CD8-positive, alpha-beta memory T cell (primary cell): ENCODE data around the gene TMEM192. TPM values are rescaled to one million over a fixed set of nuclear protein-coding genes. Genes with fewer than 3 reads are reported as not detected.

Source experiments
- CTCF ChIA-PET: fragments of 350-600 bp; sonication (Branson Sonifier 250); formaldehyde crosslinking; loops from one replicate; lab custom pipeline; 2021; ENCODE audit warnings: antibody characterized with exemption; lab: Charles Lee
- POLR2A ChIA-PET: fragments of 350-600 bp; sonication (Branson Sonifier 250); formaldehyde crosslinking; loops from one replicate; lab custom pipeline; 2021; ENCODE audit warnings: antibody characterized with exemption; lab: Charles Lee
- DNase-seq, 5 donors: peaks; one replicate each; pipeline versions ENCODE4 v3.0.0 to v3.0.0-alpha.2; 2020 to 2022; ENCODE audit warnings: mixed read lengths in 1 of 5
- H3K27ac ChIP-seq: one replicate; pipeline ENCODE4 v1.7.0; 2013; ENCODE audit warnings: low read depth, mild to moderate bottlenecking, low read length, moderate library complexity
- H3K27me3 ChIP-seq: 2 replicates; pipeline ENCODE4 v1.7.0; 2013; ENCODE audit warnings: low read length, mild to moderate bottlenecking; ENCODE audit not compliant: insufficient read depth, poor library complexity, severe bottlenecking
- H3K36me3 ChIP-seq: 2 replicates; pipeline ENCODE4 v1.7.0; 2013; ENCODE audit warnings: mild to moderate bottlenecking, low read length, moderate library complexity; ENCODE audit not compliant: insufficient read depth
- H3K4me1 ChIP-seq: 2 replicates; pipeline ENCODE4 v1.7.0; 2013; ENCODE audit warnings: mild to moderate bottlenecking, low read length, moderate library complexity; ENCODE audit not compliant: insufficient read depth
- H3K4me3 ChIP-seq: 2 replicates; pipeline ENCODE4 v1.7.0; 2013; ENCODE audit warnings: mild to moderate bottlenecking, low read length
- H3K9me3 ChIP-seq: 2 replicates; pipeline ENCODE4 v1.7.0; 2013; ENCODE audit warnings: mild to moderate bottlenecking, low read length
- H3K27ac Mint-ChIP-seq, 8 donors: one replicate each; pipeline ENCODE4 v1.8.0; 2020 to 2021; ENCODE audit warnings: mixed read lengths in 8 of 8, mild to moderate bottlenecking in 6 of 8, inconsistent platforms in 3 of 8, moderate library complexity in 3 of 8
- H3K27me3 Mint-ChIP-seq, 2 donors: one replicate each; pipeline ENCODE4 v1.8.0; 2020 to 2021; ENCODE audit warnings: mixed read lengths in 2 of 2, mild to moderate bottlenecking in 1 of 2, moderate library complexity in 1 of 2
- H3K36me3 Mint-ChIP-seq, 3 donors: one replicate each; pipeline ENCODE4 v1.8.0; 2020 to 2021; ENCODE audit warnings: mixed read lengths in 3 of 3, inconsistent platforms in 1 of 3, mild to moderate bottlenecking in 1 of 3
- H3K4me1 Mint-ChIP-seq, 3 donors: one replicate each; pipeline ENCODE4 v1.8.0; 2020 to 2021; ENCODE audit warnings: mixed read lengths in 3 of 3, inconsistent platforms in 1 of 3, mild to moderate bottlenecking in 1 of 3
- H3K4me3 Mint-ChIP-seq, 7 donors: one replicate each; pipeline ENCODE4 v1.8.0; 2020 to 2021; ENCODE audit warnings: mixed read lengths in 7 of 7, mild to moderate bottlenecking in 6 of 7, moderate library complexity in 4 of 7, inconsistent platforms in 2 of 7
- H3K9me3 Mint-ChIP-seq, 5 donors: one replicate each; pipeline ENCODE4 v1.8.0; 2020 to 2022; ENCODE audit warnings: mixed read lengths in 5 of 5, mild to moderate bottlenecking in 3 of 5, moderate library complexity in 2 of 5, inconsistent platforms in 1 of 5
- polyA plus RNA-seq: library from polyadenylated mRNA; unstranded; fragments of 300-500 nt; fragmentation: Illumina TruSeq; gene quantifications from one replicate; pipeline ENCODE4 v1.2.3, GENCODE V29; 2021
- total RNA-seq, 2 experiments: library from RNA; stranded (reverse); gene quantifications; one replicate each; pipeline ENCODE4 v1.2.3, GENCODE V29; 2021

Gene TMEM192
- total and polyA plus RNA-seq, 3 experiments from 2014 or later, result 18.1 to 23.9 (median 20.8) TPM

DNA sequence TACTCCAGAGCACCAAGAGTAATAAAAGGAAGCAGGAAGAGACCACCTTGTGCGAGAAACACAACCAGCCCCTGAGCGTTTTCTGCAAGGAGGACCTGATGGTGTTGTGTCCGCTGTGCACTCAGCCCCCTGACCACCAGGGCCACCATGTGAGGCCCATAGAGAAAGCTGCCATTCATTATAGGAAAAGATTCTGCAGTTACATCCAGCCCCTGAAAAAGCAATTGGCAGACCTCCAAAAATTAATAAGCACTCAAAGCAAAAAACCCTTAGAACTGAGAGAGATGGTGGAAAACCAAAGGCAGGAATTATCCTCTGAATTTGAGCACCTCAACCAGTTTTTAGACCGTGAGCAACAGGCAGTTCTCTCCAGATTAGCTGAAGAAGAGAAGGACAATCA, 53.3 kb downstream of the TMEM192 start:
- H3K4me1 ChIP-seq, result no peaks in the 10 kb centered on the region
- Mint-ChIP-seq H3K27me3 (peaks cover 1 to 3% of the 10 kb centered on the region in 2 donors), H3K36me3 (no peaks in the 10 kb centered on the region), H3K4me1 (no peaks in the 10 kb centered on the region), H3K9me3 (no peaks in the 10 kb centered on the region), H3K4me3 (no peak overlapping the region), H3K27ac (no peak overlapping the region)
- ChIA-PET POLR2A (no interaction called here), CTCF (no interaction called here)
- no peaks in the 10 kb centered on the region for H3K36me3 ChIP-seq
- no peak for DNase-seq
- H3K9me3 ChIP-seq, result no peaks in the 10 kb centered on the region
- no peak overlapping the region for H3K27ac ChIP-seq
- no peak overlapping the region for H3K4me3 ChIP-seq
- no peaks in the 10 kb centered on the region for H3K27me3 ChIP-seq

DNA sequence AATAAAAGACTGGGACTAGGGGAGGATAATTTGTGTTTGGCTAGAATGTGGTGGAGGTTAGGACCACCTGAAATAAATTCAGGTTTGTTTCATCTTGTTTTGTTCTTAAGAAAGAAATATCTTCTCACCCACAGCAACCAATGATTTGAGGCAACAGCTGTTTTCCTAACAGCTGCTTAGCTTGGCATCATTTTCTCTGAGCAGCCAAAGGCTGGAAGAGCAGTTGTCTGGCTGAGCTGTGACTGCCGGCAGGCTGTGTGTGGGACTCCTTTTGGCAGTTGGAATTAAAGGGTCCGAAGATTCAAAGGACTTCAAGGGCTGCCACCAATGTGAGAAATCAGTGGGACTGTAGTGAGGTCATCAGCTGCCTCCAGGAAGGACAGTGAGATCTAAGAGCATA, 54.0 kb downstream of the TMEM192 start:
- Mint-ChIP-seq H3K4me1 (no peaks in the 10 kb centered on the region), H3K27ac (no peak overlapping the region), H3K9me3 (no peaks in the 10 kb centered on the region), H3K36me3 (no peaks in the 10 kb centered on the region), H3K4me3 (no peak overlapping the region), H3K27me3 (peaks cover 1 to 3% of the 10 kb centered on the region in 2 donors)
- no peaks in the 10 kb centered on the region for H3K4me1 ChIP-seq
- no peaks in the 10 kb centered on the region for H3K36me3 ChIP-seq
- ChIA-PET POLR2A (no interaction called here), CTCF (no interaction called here)
- no peak overlapping the region for H3K27ac ChIP-seq
- H3K4me3 ChIP-seq, result no peak overlapping the region
- no peaks in the 10 kb centered on the region for H3K27me3 ChIP-seq
- no peak for DNase-seq
- no peaks in the 10 kb centered on the region for H3K9me3 ChIP-seq

DNA sequence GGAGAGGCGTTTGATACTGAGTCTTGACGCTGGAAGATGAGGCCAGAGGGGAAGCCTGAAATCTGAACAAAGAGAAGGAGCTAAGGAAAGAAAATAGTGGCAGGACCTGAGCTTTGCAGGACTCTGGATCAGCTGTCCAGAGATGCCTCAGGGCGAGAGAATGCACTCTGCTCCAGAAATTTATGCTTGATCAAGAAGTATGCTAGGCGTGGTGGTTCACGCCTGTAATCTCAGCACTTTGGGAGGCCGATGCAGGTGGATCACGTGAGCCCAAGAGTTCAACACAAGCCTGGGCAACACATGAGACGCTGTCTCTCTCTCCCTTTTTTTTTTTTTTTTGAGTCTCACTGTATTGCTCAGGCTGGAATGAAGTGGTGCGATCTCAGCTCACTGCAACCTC, 57.1 kb downstream of the TMEM192 start:
- no peaks in the 10 kb centered on the region for H3K4me1 ChIP-seq
- no peaks in the 10 kb centered on the region for H3K9me3 ChIP-seq
- Mint-ChIP-seq H3K36me3 (no peaks in the 10 kb centered on the region), H3K27ac (no peak overlapping the region), H3K4me3 (no peak overlapping the region), H3K9me3 (no peaks in the 10 kb centered on the region), H3K27me3 (peaks cover 3% of the 10 kb centered on the region in 2 donors), H3K4me1 (no peaks in the 10 kb centered on the region)
- no peak for DNase-seq
- no peak overlapping the region for H3K4me3 ChIP-seq
- H3K36me3 ChIP-seq, result no peaks in the 10 kb centered on the region
- H3K27me3 ChIP-seq, result no peaks in the 10 kb centered on the region
- ChIA-PET POLR2A (no interaction called here), CTCF (no interaction called here)
- no peak overlapping the region for H3K27ac ChIP-seq

DNA sequence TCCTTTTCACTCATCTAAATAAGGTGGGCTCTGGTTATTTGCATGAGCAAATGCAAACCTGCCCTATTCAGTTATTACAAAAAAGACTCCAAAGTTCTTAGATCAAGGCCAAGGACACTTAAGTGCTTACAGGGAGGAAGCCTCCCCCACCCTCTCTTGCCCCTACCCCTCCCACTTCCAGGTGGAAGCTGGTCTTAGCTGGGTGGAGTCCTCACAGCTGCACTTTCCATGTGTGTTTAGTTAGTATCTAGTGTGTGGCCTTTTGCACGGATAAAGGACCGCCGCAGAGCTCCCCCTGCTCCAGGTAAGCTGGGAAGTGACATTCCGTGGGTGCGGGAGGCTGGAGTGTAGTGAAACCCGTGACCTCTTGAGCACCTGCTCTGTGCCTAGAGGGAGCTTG, 59.0 kb downstream of the TMEM192 start, which contains the start of gene TRIM75:
Gene TRIM75 (plus strand): TSS at position 222 of the 400 bp plus-strand sequence. CDS start 5,282 bp downstream, outside the sequence.
- no peaks in the 10 kb centered on the region for H3K4me1 ChIP-seq
- Mint-ChIP-seq H3K9me3 (no peaks in the 10 kb centered on the region), H3K4me1 (no peaks in the 10 kb centered on the region), H3K27me3 (peaks cover 2 to 3% of the 10 kb centered on the region in 2 donors), H3K4me3 (no peak within 1 kb of the TSS), H3K36me3 (no peaks in the 10 kb centered on the region), H3K27ac (peak within 1 kb of the TSS in 3 of 8 donors; percentile 9 to 63 (median 9))
- ChIA-PET CTCF (no interaction called here), POLR2A (no interaction called here)
- no peak within 1 kb of the TSS for H3K4me3 ChIP-seq
- H3K27ac ChIP-seq, result no peak within 1 kb of the TSS
- H3K36me3 ChIP-seq, result no peaks in the 10 kb centered on the region
- DNase-seq, result no peak
- no peaks in the 10 kb centered on the region for H3K27me3 ChIP-seq
- H3K9me3 ChIP-seq, result no peaks in the 10 kb centered on the region

DNA sequence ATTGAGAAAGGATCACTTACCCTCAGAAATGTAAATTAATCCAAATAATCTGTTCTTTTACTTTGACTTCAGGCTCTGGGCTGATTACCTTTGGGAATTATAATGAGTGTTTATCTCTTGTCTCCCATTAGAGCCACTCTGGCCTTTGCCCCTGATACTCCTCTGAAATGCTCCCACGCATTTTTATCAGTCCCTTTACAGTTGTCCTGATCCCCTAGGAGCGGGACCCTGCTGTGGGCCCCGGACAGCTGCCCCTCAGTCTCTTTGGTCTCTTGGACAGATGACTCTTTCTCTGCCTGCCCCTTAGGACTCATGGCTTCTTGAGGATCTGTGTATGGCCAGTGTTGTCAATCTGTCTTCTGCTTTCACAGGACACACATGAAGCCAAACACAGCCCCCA, 60.0 kb downstream of the TMEM192 start:
- CTCF ChIA-PET, result no interaction called here
- H3K36me3 Mint-ChIP-seq, result no peaks in the 10 kb centered on the region

DNA sequence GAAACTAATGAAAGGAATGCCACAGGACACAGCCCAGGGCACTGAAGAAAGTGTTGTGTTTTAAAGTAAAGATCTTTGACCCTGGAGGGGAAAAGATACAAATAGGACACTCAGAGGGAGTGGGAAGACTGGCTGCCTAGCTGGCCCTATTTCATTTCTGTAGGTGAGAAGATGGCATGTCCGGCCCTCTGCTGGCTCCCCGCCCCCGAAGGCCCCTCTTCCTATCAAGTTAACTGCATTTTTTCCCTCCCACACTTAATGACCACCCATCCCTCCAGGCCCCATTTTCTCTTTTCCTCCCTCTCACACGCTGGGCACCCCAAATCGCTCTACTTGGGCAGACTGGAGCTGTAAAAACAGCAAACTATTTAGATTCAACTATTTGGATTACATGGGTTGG, 64.5 kb downstream of the TMEM192 start:
- Histone ChIP-seq H3K27me3 (no peaks in the 10 kb centered on the region), H3K27ac (no peak overlapping the region), H3K36me3 (no peaks in the 10 kb centered on the region), H3K9me3 (no peaks in the 10 kb centered on the region), H3K4me3 (no peak overlapping the region), H3K4me1 (no peaks in the 10 kb centered on the region)
- ChIA-PET POLR2A (no interaction called here), CTCF (no interaction called here)
- H3K9me3 Mint-ChIP-seq, result no peaks in the 10 kb centered on the region
- H3K36me3 Mint-ChIP-seq, result no peaks in the 10 kb centered on the region
- peaks cover 5 to 12% of the 10 kb centered on the region in 2 donors for H3K27me3 Mint-ChIP-seq
- peak overlapping the region in 1 of 8 donors; percentile 79 for H3K27ac Mint-ChIP-seq
- H3K4me1 Mint-ChIP-seq, result no peaks in the 10 kb centered on the region
- no peak overlapping the region for H3K4me3 Mint-ChIP-seq
- no peak for DNase-seq

More for the DNA sequence above, 60.0 kb downstream of the TMEM192 start:
- no peaks in the 10 kb centered on the region for H3K4me1 Mint-ChIP-seq
- Histone ChIP-seq H3K36me3 (no peaks in the 10 kb centered on the region), H3K4me1 (no peaks in the 10 kb centered on the region), H3K9me3 (no peaks in the 10 kb centered on the region), H3K27me3 (no peaks in the 10 kb centered on the region), H3K4me3 (no peak overlapping the region), H3K27ac (no peak overlapping the region)
- POLR2A ChIA-PET, result no interaction called here
- peaks cover 3 to 7% of the 10 kb centered on the region in 2 donors for H3K27me3 Mint-ChIP-seq
- DNase-seq, result no peak
- H3K9me3 Mint-ChIP-seq, result no peaks in the 10 kb centered on the region
- peak overlapping the region in 1 of 8 donors; percentile 9 for H3K27ac Mint-ChIP-seq
- H3K4me3 Mint-ChIP-seq, result no peak overlapping the region

DNA sequence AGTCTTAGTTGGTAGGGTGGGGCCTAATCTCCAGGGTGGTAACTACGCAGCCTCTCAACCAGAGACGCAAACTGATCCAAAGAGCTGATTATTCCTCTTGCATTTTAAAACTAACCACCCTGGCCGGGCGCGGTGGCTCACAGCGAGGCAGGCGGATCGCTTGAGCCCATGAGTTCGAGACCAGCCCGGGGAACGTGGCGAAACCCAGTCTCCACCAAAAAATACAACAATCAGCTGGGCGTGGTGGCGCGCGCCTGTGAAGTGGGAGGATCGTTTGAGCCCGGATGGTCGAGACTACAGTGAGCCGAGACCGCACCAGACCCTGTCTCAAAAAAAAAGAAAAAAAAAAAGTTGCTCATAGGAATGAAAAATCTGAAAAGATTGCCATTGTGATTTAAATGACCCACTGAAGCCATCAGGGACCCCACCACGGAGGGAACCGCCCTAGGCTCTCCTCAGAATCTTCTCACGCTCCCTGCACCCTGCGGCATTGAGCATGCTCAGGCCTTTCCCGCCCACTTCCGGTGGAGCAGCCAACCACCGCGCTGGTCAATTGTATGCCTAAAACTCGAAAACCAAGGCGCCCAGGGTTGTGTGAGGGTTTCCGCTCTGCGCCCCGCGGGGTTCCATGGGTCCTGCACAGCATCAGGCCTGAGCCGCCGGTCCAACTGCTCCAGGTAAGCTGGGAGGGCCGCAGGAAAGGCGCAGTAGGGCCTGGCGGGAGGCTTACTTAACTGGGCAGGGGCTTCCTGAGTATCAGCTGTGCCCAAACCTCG, 81.0 kb downstream of the TMEM192 start, which contains the start of gene TRIM60:
Gene TRIM60 (plus strand): TSS at position 564 of the 776 bp plus-strand sequence. CDS start 8,074 bp downstream, outside the sequence.
- no peaks in the 10 kb centered on the region for H3K4me1 Mint-ChIP-seq
- CTCF ChIA-PET, result no interaction called here
- no peak for DNase-seq

DNA sequence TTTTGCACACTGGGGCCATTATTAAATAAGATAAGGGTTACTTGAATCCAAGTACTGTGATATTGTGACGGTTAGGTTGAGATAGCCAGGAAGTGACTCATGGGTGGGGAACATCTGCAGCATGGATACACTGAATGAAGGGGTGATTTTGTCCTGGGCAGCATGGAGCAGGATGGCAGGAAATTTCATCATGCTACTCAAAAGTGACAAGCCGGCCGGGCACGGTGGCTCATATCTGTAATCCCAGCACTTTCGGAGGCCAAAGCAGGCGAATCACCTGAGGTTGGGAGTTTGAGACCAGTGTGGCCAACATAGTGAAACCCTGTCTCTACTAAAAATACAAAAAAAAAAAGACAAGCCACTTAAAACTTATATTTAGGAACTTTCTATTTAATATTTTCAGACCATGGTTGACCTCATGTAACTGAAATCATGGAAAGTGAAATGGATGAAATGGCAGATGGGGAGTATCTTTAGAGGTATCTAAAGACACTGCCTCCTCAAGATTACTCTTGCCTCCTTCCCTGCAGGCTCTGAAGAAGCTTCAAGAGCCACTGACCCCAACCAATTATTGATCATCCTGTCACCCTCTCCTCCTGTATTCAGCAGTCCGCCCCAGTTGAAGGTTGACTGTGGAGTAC, 84.8 kb downstream of the TMEM192 start:
- H3K4me1 ChIP-seq, result no peaks in the 10 kb centered on the region
- DNase-seq, result no peak
- H3K27ac ChIP-seq, result no peak overlapping the region
- peaks cover 0 to 2% (median 0%) of the 10 kb centered on the region in 5 donors for H3K9me3 Mint-ChIP-seq
- CTCF ChIA-PET, result no interaction called here
- no peak overlapping the region for H3K4me3 Mint-ChIP-seq
- no peak overlapping the region for H3K4me3 ChIP-seq
- H3K27me3 Mint-ChIP-seq, result peaks cover 0 to 16% of the 10 kb centered on the region in 2 donors
- no peaks in the 10 kb centered on the region for H3K36me3 ChIP-seq
- no peak overlapping the region for H3K27ac Mint-ChIP-seq
- H3K9me3 ChIP-seq, result no peaks in the 10 kb centered on the region
- POLR2A ChIA-PET, result no interaction called here
- no peaks in the 10 kb centered on the region for H3K4me1 Mint-ChIP-seq
- no peaks in the 10 kb centered on the region for H3K36me3 Mint-ChIP-seq
- H3K27me3 ChIP-seq, result no peaks in the 10 kb centered on the region

More for the DNA sequence above, 81.0 kb downstream of the TMEM192 start, which contains the start of gene TRIM60:
- no peaks in the 10 kb centered on the region for H3K9me3 ChIP-seq
- H3K4me1 ChIP-seq, result no peaks in the 10 kb centered on the region
- H3K36me3 Mint-ChIP-seq, result no peaks in the 10 kb centered on the region
- no peaks in the 10 kb centered on the region for H3K27me3 ChIP-seq
- POLR2A ChIA-PET, result no interaction called here
- no peak within 1 kb of the TSS for H3K4me3 Mint-ChIP-seq
- H3K27me3 Mint-ChIP-seq, result peaks cover 1 to 8% of the 10 kb centered on the region in 2 donors
- no peak within 1 kb of the TSS for H3K27ac ChIP-seq
- H3K4me3 ChIP-seq, result no peak within 1 kb of the TSS
- no peaks in the 10 kb centered on the region for H3K36me3 ChIP-seq
- H3K27ac Mint-ChIP-seq, result peak within 1 kb of the TSS in 1 of 8 donors; percentile 54
- no peaks in the 10 kb centered on the region for H3K9me3 Mint-ChIP-seq
